ENCODE results near the gene OR6S1. TPM values are rescaled to one million over a fixed set of nuclear protein-coding genes. Genes with fewer than 3 reads are reported as not detected.

Gene OR6S1
- total RNA-seq, 1 experiment from 2014 or later = not detected

Other genes with a start within 250 kb of the OR6S1 start
- gene TEP1, start 228.2 kb downstream of the OR6S1 start, total RNA-seq (2021; ENCODE audit: unreplicated experiment) = 17.1 TPM
- gene KLHL33, start 205.5 kb downstream of the OR6S1 start, total RNA-seq (2021; ENCODE audit: unreplicated experiment) = not detected
- 26.6 TPM for gene OSGEP, start 186.9 kb downstream of the OR6S1 start, total RNA-seq (2021; ENCODE audit: unreplicated experiment)
- 163 TPM for gene APEX1, start 186.5 kb downstream of the OR6S1 start, total RNA-seq (2021; ENCODE audit: unreplicated experiment)
- 34.8 TPM for gene PIP4P1, start 180.3 kb downstream of the OR6S1 start, total RNA-seq (2021; ENCODE audit: unreplicated experiment)
- gene PNP, start 172.3 kb downstream of the OR6S1 start, total RNA-seq (2021; ENCODE audit: unreplicated experiment) = 35.1 TPM
- 0.64 TPM for gene RNASE10, start 136.2 kb downstream of the OR6S1 start, total RNA-seq (2021; ENCODE audit: unreplicated experiment)
- not detected for gene RNASE9, start 80.6 kb downstream of the OR6S1 start, total RNA-seq (2021; ENCODE audit: unreplicated experiment)
- gene RNASE11, start 53.7 kb downstream of the OR6S1 start, total RNA-seq (2021; ENCODE audit: unreplicated experiment) = not detected
- gene RNASE12, start 50.3 kb downstream of the OR6S1 start, total RNA-seq (2021; ENCODE audit: unreplicated experiment) = not detected
- 3.3 TPM for gene RNASE4, start 42.9 kb upstream of the OR6S1 start, total RNA-seq (2021; ENCODE audit: unreplicated experiment)
- gene ANG, start 47.1 kb upstream of the OR6S1 start, total RNA-seq (2021; ENCODE audit: unreplicated experiment) = 1.9 TPM
- not detected for gene EDDM3A, start 104.2 kb upstream of the OR6S1 start, total RNA-seq (2021; ENCODE audit: unreplicated experiment)
- not detected for gene EDDM3B, start 126.7 kb upstream of the OR6S1 start, total RNA-seq (2021; ENCODE audit: unreplicated experiment)
- gene RNASE6, start 139.6 kb upstream of the OR6S1 start, total RNA-seq (2021; ENCODE audit: unreplicated experiment) = not detected
- 0.69 TPM for gene RNASE1, start 161.2 kb upstream of the OR6S1 start, total RNA-seq (2021; ENCODE audit: unreplicated experiment)
- not detected for gene RNASE3, start 249.7 kb upstream of the OR6S1 start, total RNA-seq (2021; ENCODE audit: unreplicated experiment)